Measurements from ENCODE around the gene CRIM1.

Gene CRIM1

GRCh38 chr2:36449213-36449612 lies 93.6 kb downstream of the CRIM1 start:
- no peaks in the 10 kb centered on the region for H3K27me3 ChIP-seq (ENCODE audit: insufficient read depth, insufficient read length)
- DNase-seq (ENCODE audit: low read depth, low spot score), result no peak
- H3K4me1 ChIP-seq (ENCODE audit: insufficient read depth, insufficient read length), result no peaks in the 10 kb centered on the region
- TF ChIP-seq SUZ12 (IDR thresholded peaks at IDR 0.05; ENCODE audit: extremely low read depth, insufficient read depth, insufficient read length) (no peak), ZNF274 (IDR thresholded peaks at IDR 0.05; ENCODE audit: low read depth, low read length) (no peak), YY1 (IDR thresholded peaks at IDR 0.05; ENCODE audit: insufficient read depth, insufficient read length) (no peak)
- no peak overlapping the region for H3K9ac ChIP-seq (ENCODE audit: insufficient read length, low read depth)
- peaks cover 58% of the 10 kb centered on the region for H3K36me3 ChIP-seq (ENCODE audit: insufficient read depth, insufficient read length, low read length)
- no peak overlapping the region for H3K4me3 ChIP-seq (ENCODE audit: insufficient read length, low read depth)
- H3K9me3 ChIP-seq (ENCODE audit: insufficient read depth, low read length), result no peaks in the 10 kb centered on the region

- peaks cover 59% of the 10 kb centered on the region for H3K36me3 ChIP-seq (ENCODE audit: insufficient read depth, insufficient read length, low read length)
- DNase-seq (ENCODE audit: low read depth, low spot score), result no peak
- no peak overlapping the region for H3K9ac ChIP-seq (ENCODE audit: insufficient read length, low read depth)
Measured at GRCh38 chr2:36449943-36450392, 94.4 kb downstream of the CRIM1 start.

GRCh38 chr2:36450466-36451196 lies 95.1 kb downstream of the CRIM1 start:
- Histone ChIP-seq H3K4me3 (ENCODE audit: insufficient read length, low read depth) (no peak overlapping the region), H3K27me3 (ENCODE audit: insufficient read depth, insufficient read length) (no peaks in the 10 kb centered on the region), H3K9me3 (ENCODE audit: insufficient read depth, low read length) (no peaks in the 10 kb centered on the region), H3K9ac (ENCODE audit: insufficient read length, low read depth) (no peak overlapping the region), H3K4me1 (ENCODE audit: insufficient read depth, insufficient read length) (no peaks in the 10 kb centered on the region), H3K36me3 (ENCODE audit: insufficient read depth, insufficient read length, low read length) (peaks cover 53% of the 10 kb centered on the region)
- TF ChIP-seq SUZ12 (IDR thresholded peaks at IDR 0.05; ENCODE audit: extremely low read depth, insufficient read depth, insufficient read length) (no peak), ZNF274 (IDR thresholded peaks at IDR 0.05; ENCODE audit: low read depth, low read length) (no peak), YY1 (IDR thresholded peaks at IDR 0.05; ENCODE audit: insufficient read depth, insufficient read length) (no peak)
- DNase-seq (ENCODE audit: low read depth, low spot score), result no peak

More at GRCh38 chr2:36449943-36450392, 94.4 kb downstream of the CRIM1 start:
- TF ChIP-seq ZNF274 (IDR thresholded peaks at IDR 0.05; ENCODE audit: low read depth, low read length) (no peak), SUZ12 (IDR thresholded peaks at IDR 0.05; ENCODE audit: extremely low read depth, insufficient read depth, insufficient read length) (no peak), YY1 (IDR thresholded peaks at IDR 0.05; ENCODE audit: insufficient read depth, insufficient read length) (no peak)
- no peaks in the 10 kb centered on the region for H3K4me1 ChIP-seq (ENCODE audit: insufficient read depth, insufficient read length)
- no peaks in the 10 kb centered on the region for H3K9me3 ChIP-seq (ENCODE audit: insufficient read depth, low read length)
- H3K27me3 ChIP-seq (ENCODE audit: insufficient read depth, insufficient read length), result no peaks in the 10 kb centered on the region
- no peak overlapping the region for H3K4me3 ChIP-seq (ENCODE audit: insufficient read length, low read depth)

GRCh38 chr2:36451512-36451911 lies 95.9 kb downstream of the CRIM1 start:
- no peak overlapping the region for H3K4me3 ChIP-seq (ENCODE audit: insufficient read length, low read depth)
- H3K9me3 ChIP-seq (ENCODE audit: insufficient read depth, low read length), result no peaks in the 10 kb centered on the region
- TF ChIP-seq ZNF274 (IDR thresholded peaks at IDR 0.05; ENCODE audit: low read depth, low read length), result no peak
- TF ChIP-seq SUZ12 (IDR thresholded peaks at IDR 0.05; ENCODE audit: extremely low read depth, insufficient read depth, insufficient read length), result no peak
- TF ChIP-seq YY1 (IDR thresholded peaks at IDR 0.05; ENCODE audit: insufficient read depth, insufficient read length), result no peak
- no peak for DNase-seq (ENCODE audit: low read depth, low spot score)
- no peak overlapping the region for H3K9ac ChIP-seq (ENCODE audit: insufficient read length, low read depth)
- H3K4me1 ChIP-seq (ENCODE audit: insufficient read depth, insufficient read length), result no peaks in the 10 kb centered on the region
- H3K27me3 ChIP-seq (ENCODE audit: insufficient read depth, insufficient read length), result no peaks in the 10 kb centered on the region
- peaks cover 51% of the 10 kb centered on the region for H3K36me3 ChIP-seq (ENCODE audit: insufficient read depth, insufficient read length, low read length)

- H3K36me3 ChIP-seq (ENCODE audit: insufficient read depth, insufficient read length, low read length), result peaks cover 46% of the 10 kb centered on the region
- H3K4me1 ChIP-seq (ENCODE audit: insufficient read depth, insufficient read length), result no peaks in the 10 kb centered on the region
- no peak for TF ChIP-seq ZNF274 (IDR thresholded peaks at IDR 0.05; ENCODE audit: low read depth, low read length)
- TF ChIP-seq YY1 (IDR thresholded peaks at IDR 0.05; ENCODE audit: insufficient read depth, insufficient read length), result no peak
- no peak for TF ChIP-seq SUZ12 (IDR thresholded peaks at IDR 0.05; ENCODE audit: extremely low read depth, insufficient read depth, insufficient read length)
- no peak for DNase-seq (ENCODE audit: low read depth, low spot score)
- no peaks in the 10 kb centered on the region for H3K9me3 ChIP-seq (ENCODE audit: insufficient read depth, low read length)
- H3K9ac ChIP-seq (ENCODE audit: insufficient read length, low read depth), result no peak overlapping the region
- H3K27me3 ChIP-seq (ENCODE audit: insufficient read depth, insufficient read length), result no peaks in the 10 kb centered on the region
- no peak overlapping the region for H3K4me3 ChIP-seq (ENCODE audit: insufficient read length, low read depth)
Measured at GRCh38 chr2:36452260-36452659, 96.7 kb downstream of the CRIM1 start.

GRCh38 chr2:36453652-36454051 lies 98.1 kb downstream of the CRIM1 start:
- Histone ChIP-seq H3K9me3 (ENCODE audit: insufficient read depth, low read length) (no peaks in the 10 kb centered on the region), H3K4me3 (ENCODE audit: insufficient read length, low read depth) (no peak overlapping the region), H3K27me3 (ENCODE audit: insufficient read depth, insufficient read length) (no peaks in the 10 kb centered on the region), H3K4me1 (ENCODE audit: insufficient read depth, insufficient read length) (no peaks in the 10 kb centered on the region), H3K36me3 (ENCODE audit: insufficient read depth, insufficient read length, low read length) (peaks cover 39% of the 10 kb centered on the region), H3K9ac (ENCODE audit: insufficient read length, low read depth) (no peak overlapping the region)
- DNase-seq (ENCODE audit: low read depth, low spot score), result no peak
- TF ChIP-seq SUZ12 (IDR thresholded peaks at IDR 0.05; ENCODE audit: extremely low read depth, insufficient read depth, insufficient read length), result no peak
- TF ChIP-seq YY1 (IDR thresholded peaks at IDR 0.05; ENCODE audit: insufficient read depth, insufficient read length), result no peak
- TF ChIP-seq ZNF274 (IDR thresholded peaks at IDR 0.05; ENCODE audit: low read depth, low read length), result no peak

- peaks cover 4% of the 10 kb centered on the region for H3K4me1 ChIP-seq (ENCODE audit: insufficient read depth, insufficient read length)
- no peak for TF ChIP-seq ZNF274 (IDR thresholded peaks at IDR 0.05; ENCODE audit: low read depth, low read length)
- TF ChIP-seq SUZ12 (IDR thresholded peaks at IDR 0.05; ENCODE audit: extremely low read depth, insufficient read depth, insufficient read length), result no peak
- no peak for TF ChIP-seq YY1 (IDR thresholded peaks at IDR 0.05; ENCODE audit: insufficient read depth, insufficient read length)
- H3K36me3 ChIP-seq (ENCODE audit: insufficient read depth, insufficient read length, low read length), result peaks cover 38% of the 10 kb centered on the region
- no peak overlapping the region for H3K4me3 ChIP-seq (ENCODE audit: insufficient read length, low read depth)
- DNase-seq (ENCODE audit: low read depth, low spot score), result no peak
- no peaks in the 10 kb centered on the region for H3K27me3 ChIP-seq (ENCODE audit: insufficient read depth, insufficient read length)
- H3K9me3 ChIP-seq (ENCODE audit: insufficient read depth, low read length), result no peaks in the 10 kb centered on the region
- H3K9ac ChIP-seq (ENCODE audit: insufficient read length, low read depth), result no peak overlapping the region
Measured at GRCh38 chr2:36455011-36455410, 99.4 kb downstream of the CRIM1 start.
